Brain microvascular endothelial cell (primary cell): ENCODE measurements around the gene MUC6.

Source experiments
- DNase-seq: peaks from one replicate; pipeline ENCODE4 v3.0.0-alpha.2; 2020
- H3K27ac ChIP-seq: fragments of 250-450 bp; sonication (Bioruptor Pico); 2 replicates; pipeline ENCODE4 v1.5.1; 2020; ENCODE audit warnings: mild to moderate bottlenecking, moderate library complexity
- H3K27me3 ChIP-seq: fragments of 250-450 bp; sonication (Bioruptor Pico); replicated peaks from 2 replicates; pipeline ENCODE4 v1.5.1; 2020; ENCODE audit warnings: mild to moderate bottlenecking
- H3K36me3 ChIP-seq: fragments of 250-450 bp; sonication (Bioruptor Pico); replicated peaks from 2 replicates; pipeline ENCODE4 v1.5.1; 2020; ENCODE audit warnings: mild to moderate bottlenecking
- H3K4me3 ChIP-seq: 2 replicates; pipeline ENCODE4 v1.5.1; 2011; ENCODE audit warnings: low read depth, mild to moderate bottlenecking, control low read depth, low read length, moderate library complexity
- in situ Hi-C: cut with HindIII; loops from 2 replicates; pipeline ENCODE4 v1.10.0; 2017; ENCODE audit warnings: low sequenced_read_pairs, low pct_ligation_motif_present
- TF ChIP-seq, protein P1 (sequence below): IDR thresholded peaks from 2 replicates; pipeline ENCODE4 v1.5.1; 2011; ENCODE audit warnings: low read depth, mild to moderate bottlenecking, moderate library complexity, low read length, control low read depth, inconsistent platforms; ENCODE audit errors: missing control alignments

MUC6 gene

DNA sequence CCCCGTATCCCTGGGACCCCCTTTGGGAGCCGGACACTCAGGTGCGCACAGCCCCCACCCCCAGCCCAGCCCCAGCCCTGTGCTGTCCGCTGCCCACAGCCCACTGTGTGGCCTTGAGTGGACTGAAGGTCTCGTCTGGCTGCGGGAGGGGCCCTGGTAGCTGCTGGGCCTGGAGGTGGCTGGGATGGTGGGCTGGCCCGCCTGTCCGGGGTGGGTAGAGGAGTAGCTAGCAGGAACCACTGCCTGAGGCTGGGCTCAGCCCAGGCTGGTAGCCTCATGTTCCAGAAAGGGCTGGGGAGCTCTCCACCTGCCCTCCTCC lies 4.6 kb upstream of the MUC6 start:
- in situ Hi-C loops: loop anchor here (25.0 kb wide), 1 partner anchor 129 kb away; the partner anchor contains the start of gene CHID1
- TF ChIP-seq, protein P1, sequence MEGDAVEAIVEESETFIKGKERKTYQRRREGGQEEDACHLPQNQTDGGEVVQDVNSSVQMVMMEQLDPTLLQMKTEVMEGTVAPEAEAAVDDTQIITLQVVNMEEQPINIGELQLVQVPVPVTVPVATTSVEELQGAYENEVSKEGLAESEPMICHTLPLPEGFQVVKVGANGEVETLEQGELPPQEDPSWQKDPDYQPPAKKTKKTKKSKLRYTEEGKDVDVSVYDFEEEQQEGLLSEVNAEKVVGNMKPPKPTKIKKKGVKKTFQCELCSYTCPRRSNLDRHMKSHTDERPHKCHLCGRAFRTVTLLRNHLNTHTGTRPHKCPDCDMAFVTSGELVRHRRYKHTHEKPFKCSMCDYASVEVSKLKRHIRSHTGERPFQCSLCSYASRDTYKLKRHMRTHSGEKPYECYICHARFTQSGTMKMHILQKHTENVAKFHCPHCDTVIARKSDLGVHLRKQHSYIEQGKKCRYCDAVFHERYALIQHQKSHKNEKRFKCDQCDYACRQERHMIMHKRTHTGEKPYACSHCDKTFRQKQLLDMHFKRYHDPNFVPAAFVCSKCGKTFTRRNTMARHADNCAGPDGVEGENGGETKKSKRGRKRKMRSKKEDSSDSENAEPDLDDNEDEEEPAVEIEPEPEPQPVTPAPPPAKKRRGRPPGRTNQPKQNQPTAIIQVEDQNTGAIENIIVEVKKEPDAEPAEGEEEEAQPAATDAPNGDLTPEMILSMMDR: no peak
- H3K27me3 ChIP-seq: no peaks in the 10 kb centered on the region
- no peak overlapping the region for H3K27ac ChIP-seq
- H3K36me3 ChIP-seq: no peaks in the 10 kb centered on the region
- no peak overlapping the region for H3K4me3 ChIP-seq
- no peak for DNase-seq

DNA sequence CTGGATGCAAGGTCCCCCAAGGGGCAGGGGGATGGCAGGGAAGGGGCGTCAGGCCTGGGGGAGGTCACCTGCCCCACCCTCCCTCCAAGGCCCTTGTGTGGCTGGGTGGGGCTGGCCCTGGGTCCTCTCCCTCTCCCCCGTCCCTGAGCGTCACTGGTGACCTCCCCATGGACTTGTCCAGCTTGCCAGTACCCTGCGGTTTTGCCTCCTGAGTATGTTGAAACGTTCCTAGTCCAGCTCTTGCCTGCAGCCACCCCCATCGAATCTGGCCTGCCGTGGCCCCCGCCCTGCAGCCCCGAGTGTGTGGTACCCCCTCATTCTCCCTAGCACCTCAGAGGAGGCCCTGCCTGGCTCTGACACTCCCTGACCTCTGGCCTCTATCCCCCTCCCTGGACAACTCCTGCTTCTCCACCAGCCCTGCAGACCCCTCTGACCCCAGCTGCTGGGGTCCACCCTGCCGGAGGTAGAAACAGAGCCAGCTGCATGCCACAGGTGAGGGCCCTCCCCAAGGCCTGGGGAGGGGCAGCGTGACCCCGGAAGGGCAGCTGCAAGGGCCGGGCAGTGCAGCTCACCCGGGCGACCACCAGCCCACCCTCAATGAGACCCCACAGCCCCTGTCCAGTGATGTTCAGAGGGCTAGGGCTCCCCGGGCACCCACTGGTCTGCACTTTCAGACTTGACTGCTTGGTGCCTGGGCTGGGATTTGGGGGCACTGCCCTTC lies 4.1 kb upstream of the MUC6 start:
- Histone ChIP-seq H3K27me3 (no peaks in the 10 kb centered on the region), H3K36me3 (no peaks in the 10 kb centered on the region), H3K27ac (no peak overlapping the region), H3K4me3 (no peak overlapping the region)
- TF ChIP-seq, protein P1: no peak
- in situ Hi-C loops: loop anchor here (25.0 kb wide), 1 partner anchor 128 kb away; the partner anchor contains the start of gene CHID1
- no peak for DNase-seq

DNA sequence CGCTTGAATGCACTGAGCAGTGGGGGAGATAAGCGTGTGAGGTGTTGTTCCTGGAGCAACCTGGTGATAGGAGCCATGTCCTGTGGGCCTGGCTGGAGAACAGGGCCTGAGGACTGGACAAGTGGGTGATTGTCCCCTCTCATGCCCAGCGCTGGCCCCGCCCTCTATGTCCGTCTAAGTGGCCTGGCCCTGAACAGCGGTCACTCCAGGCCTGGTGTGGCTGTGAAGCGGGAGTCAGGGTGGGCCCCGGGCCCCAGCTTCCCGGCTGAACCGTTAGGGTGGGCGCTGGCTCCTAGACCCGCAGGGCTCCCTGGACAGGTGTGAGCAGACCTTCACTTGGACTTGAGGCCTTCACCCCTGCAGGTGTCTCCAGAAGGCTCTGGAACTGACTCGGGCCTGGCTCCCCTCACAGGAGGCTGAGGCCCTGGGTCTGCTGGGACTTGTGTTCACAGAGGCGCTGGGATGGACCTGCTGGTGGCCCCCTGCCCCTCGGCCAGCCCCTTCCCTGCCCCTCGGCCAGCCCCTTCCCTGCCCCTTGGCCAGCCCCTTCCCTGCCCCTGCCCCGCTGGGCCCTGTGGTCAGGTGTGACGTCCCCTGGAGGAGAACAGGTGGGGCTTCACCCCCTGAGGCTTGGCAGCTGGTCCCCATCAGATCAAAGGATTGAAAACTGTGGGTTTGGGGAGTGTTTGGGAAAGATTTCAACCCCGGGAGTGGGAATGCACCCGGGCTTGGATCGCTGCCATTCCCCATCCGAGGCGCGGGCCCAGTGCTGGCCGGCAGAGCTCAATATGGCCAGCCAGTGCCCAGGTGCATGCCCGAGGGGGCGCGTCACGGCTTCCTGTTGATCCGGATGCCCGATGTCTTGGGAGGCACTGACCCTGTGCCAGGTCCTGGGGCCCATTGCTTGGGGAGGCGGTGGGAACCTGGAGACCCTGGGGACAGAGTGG lies 3.2 kb upstream of the MUC6 start:
- Histone ChIP-seq H3K27ac (no peak overlapping the region), H3K36me3 (no peaks in the 10 kb centered on the region), H3K4me3 (no peak overlapping the region), H3K27me3 (no peaks in the 10 kb centered on the region)
- TF ChIP-seq, protein P1: no peak
- no peak for DNase-seq
- in situ Hi-C loops: loop anchor here (25.0 kb wide), 1 partner anchor 127 kb away; the partner anchor contains the start of gene CHID1

DNA sequence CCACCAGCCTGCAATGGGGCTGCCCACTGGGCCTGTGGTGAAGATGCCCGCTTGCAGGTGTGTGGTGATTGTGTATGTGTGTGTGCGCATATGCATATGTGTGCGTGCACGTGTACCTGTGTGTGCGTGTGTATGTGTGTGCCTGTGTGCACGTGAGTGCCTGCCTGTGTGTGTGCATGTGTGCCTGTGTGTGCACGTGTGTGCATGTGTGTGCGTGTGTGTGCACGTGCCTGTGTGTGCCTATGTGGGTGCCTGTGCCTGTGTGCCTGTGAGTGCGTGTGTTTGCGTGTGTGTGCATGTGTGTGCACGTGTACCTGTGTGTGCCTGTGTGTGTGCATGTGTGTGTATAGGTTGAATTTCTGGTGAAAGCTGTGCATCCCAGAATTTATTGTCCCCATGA lies 2.4 kb upstream of the MUC6 start:
- H3K36me3 ChIP-seq: no peaks in the 10 kb centered on the region
- TF ChIP-seq, protein P1: no peak
- in situ Hi-C loops: loop anchor here (25.0 kb wide), 1 partner anchor 127 kb away; the partner anchor contains the start of gene CHID1
- no peak for DNase-seq
- no peak overlapping the region for H3K27ac ChIP-seq
- no peaks in the 10 kb centered on the region for H3K27me3 ChIP-seq
- no peak overlapping the region for H3K4me3 ChIP-seq

DNA sequence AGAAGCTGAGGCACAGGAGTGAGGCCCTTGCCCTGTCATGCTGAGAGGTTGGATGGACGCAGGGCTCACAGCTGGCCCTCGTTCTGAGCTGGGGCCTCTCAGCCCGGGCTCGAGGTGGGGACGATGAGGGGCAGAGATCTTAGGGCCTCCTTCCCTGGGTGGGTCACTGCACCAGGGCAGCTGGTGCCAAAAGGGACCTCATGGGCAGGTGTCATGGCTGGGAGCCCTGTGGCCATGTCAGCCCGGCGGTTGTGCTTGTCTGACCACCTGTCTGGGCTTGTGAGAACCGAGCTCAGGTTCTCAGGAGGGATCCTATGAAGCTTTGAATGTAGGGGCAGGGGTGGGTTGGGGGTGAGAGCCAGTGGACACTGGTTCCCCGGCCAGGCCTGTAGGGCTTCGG lies 1.8 kb upstream of the MUC6 start:
- Histone ChIP-seq H3K27me3 (no peaks in the 10 kb centered on the region), H3K4me3 (no peak overlapping the region), H3K27ac (no peak overlapping the region), H3K36me3 (no peaks in the 10 kb centered on the region)
- TF ChIP-seq, protein P1: no peak
- in situ Hi-C loops: loop anchor here (25.0 kb wide), 1 partner anchor 126 kb away; the partner anchor contains the start of gene CHID1
- DNase-seq: no peak
